GM23338 (cell line): ENCODE measurements around the gene ZNF780B. TPM values are rescaled to one million over a fixed set of nuclear protein-coding genes. Genes with fewer than 3 reads are reported as not detected.

Experiments used
- ATAC-seq: fragments of 200-7000 bp; cut with Tn5 transposase; 3 replicates; pipeline ENCODE4 v1.9.1; 2020
- DNase-seq: peaks from one replicate; pipeline ENCODE4 v3.0.0-alpha.2; 2015; ENCODE audit warnings: low spot score
- H2AFZ ChIP-seq: fragments of 200-600 bp; sonication (generic); 2 replicates; pipeline ENCODE4 v1.8.0; 2016; ENCODE audit warnings: antibody characterized with exemption, mild to moderate bottlenecking, moderate library complexity
- H3F3A ChIP-seq: fragments of 200-600 bp; sonication (generic); replicated peaks from 2 replicates; pipeline ENCODE4 v1.8.0; 2017; ENCODE audit warnings: antibody characterized with exemption, mixed run types, low read depth
- H3K27ac ChIP-seq: fragments of 200-600 bp; sonication (generic); 2 replicates; pipeline ENCODE4 v1.6.1; 2016; ENCODE audit warnings: low read depth
- H3K27me3 ChIP-seq: fragments of 200-600 bp; sonication (generic); 2 replicates; pipeline ENCODE4 v1.8.0; 2016; ENCODE audit warnings: mild to moderate bottlenecking, mixed run types, moderate library complexity; ENCODE audit not compliant: insufficient read depth
- H3K36me3 ChIP-seq: fragments of 200-600 bp; sonication (generic); 2 replicates; pipeline ENCODE4 v1.8.0; 2016; ENCODE audit warnings: mild to moderate bottlenecking; ENCODE audit not compliant: insufficient read depth
- H3K4me1 ChIP-seq: fragments of 200-600 bp; sonication (generic); 2 replicates; pipeline ENCODE4 v1.8.0; 2016; ENCODE audit warnings: mild to moderate bottlenecking, moderate library complexity; ENCODE audit not compliant: insufficient read depth
- H3K4me2 ChIP-seq: fragments of 200-600 bp; sonication (generic); 2 replicates; pipeline ENCODE4 v1.7.1; 2017; ENCODE audit warnings: mixed run types
- H3K4me3 ChIP-seq: fragments of 200-600 bp; sonication (generic); 2 replicates; pipeline ENCODE4 v1.6.1; 2016; ENCODE audit warnings: mixed run types
- H3K79me2 ChIP-seq: fragments of 200-600 bp; sonication (generic); replicated peaks from 2 replicates; pipeline ENCODE4 v1.8.0; 2017; ENCODE audit warnings: mild to moderate bottlenecking; ENCODE audit not compliant: insufficient read depth
- H3K9me2 ChIP-seq: fragments of 200-600 bp; sonication (generic); 2 replicates; pipeline ENCODE4 v1.8.0; 2017; ENCODE audit not compliant: insufficient read depth
- H4K20me1 ChIP-seq: fragments of 200-600 bp; sonication (generic); replicated peaks from 2 replicates; pipeline ENCODE4 v1.8.0; 2017; ENCODE audit warnings: mild to moderate bottlenecking; ENCODE audit not compliant: insufficient read depth
- H3K27ac Mint-ChIP-seq: 2 replicates; pipeline ENCODE4 v1.8.0; 2020; ENCODE audit warnings: inconsistent platforms, mild to moderate bottlenecking, moderate library complexity, mixed read lengths
- H3K27me3 Mint-ChIP-seq: 3 replicates; pipeline ENCODE4 v1.8.0; 2022; ENCODE audit warnings: low read depth, mild to moderate bottlenecking, moderate library complexity, mixed read lengths, inconsistent platforms; ENCODE audit not compliant: insufficient read depth, poor library complexity
- H3K36me3 Mint-ChIP-seq: 3 replicates; pipeline ENCODE4 v1.8.0; 2021; ENCODE audit warnings: low read depth, mild to moderate bottlenecking, inconsistent platforms, moderate library complexity, mixed read lengths
- H3K4me1 Mint-ChIP-seq: 3 replicates; pipeline ENCODE4 v1.8.0; 2020; ENCODE audit warnings: mild to moderate bottlenecking, inconsistent platforms, mixed read lengths
- H3K4me3 Mint-ChIP-seq: 3 replicates; pipeline ENCODE4 v1.8.0; 2021; ENCODE audit warnings: moderate library complexity, mild to moderate bottlenecking, inconsistent platforms, mixed read lengths
- H3K9me3 Mint-ChIP-seq: 3 replicates; pipeline ENCODE4 v1.8.0; 2020; ENCODE audit warnings: moderate library complexity, mild to moderate bottlenecking, inconsistent platforms, mixed read lengths
- EZH2phosphoT487 ChIP-seq: fragments of 200-600 bp; sonication (generic); IDR thresholded peaks from one replicate; pipeline ENCODE4 v1.8.1; 2018; ENCODE audit warnings: antibody characterized with exemption; ENCODE audit not compliant: unreplicated experiment
- NANOG ChIP-seq: IDR thresholded peaks from 2 replicates; pipeline ENCODE4 v1.6.1; 2016; ENCODE audit warnings: antibody characterized with exemption, borderline replicate concordance
- POLR2AphosphoS5 ChIP-seq: IDR thresholded peaks from 2 replicates; pipeline ENCODE4 v1.6.1; 2016; ENCODE audit warnings: antibody characterized with exemption, low read depth
- STAT1 ChIP-seq: IDR thresholded peaks from one replicate; pipeline ENCODE4 v1.6.1; 2016; ENCODE audit warnings: antibody characterized with exemption; ENCODE audit not compliant: unreplicated experiment
- ZNF114 ChIP-seq: fragments of 250-450 bp; sonication (Bioruptor Pico); IDR thresholded peaks from 2 replicates; pipeline ENCODE4 v1.5.0; 2020; ENCODE audit warnings: mild to moderate bottlenecking, moderate library complexity
- polyA plus RNA-seq: library from polyadenylated mRNA; unstranded; fragments of >200 nt; fragmentation: Nextera tagmentation; extraction: Ambion mirVana; gene quantifications from 2 replicates; pipeline ENCODE4 v1.2.1, GENCODE V29; 2016
- total RNA-seq: library from RNA; depleted of rRNA; stranded (reverse); fragments of >200 nt; shearing (Covaris generic); gene quantifications from 2 replicates; pipeline ENCODE4 v1.2.3, GENCODE V29; 2014
- TF ChIP-seq, protein P1 (sequence below): fragments of 250-450 bp; sonication (Bioruptor Pico); IDR thresholded peaks from 2 replicates; pipeline ENCODE4 v1.5.0; 2020; ENCODE audit warnings: mild to moderate bottlenecking, moderate library complexity
- TF ChIP-seq, protein P2 (sequence below): IDR thresholded peaks from 2 replicates; pipeline ENCODE4 v1.6.1; 2016; ENCODE audit warnings: antibody characterized with exemption
- TF ChIP-seq, protein P3 (sequence below), 2 experiments: fragments of 200-600 bp in 1 of 2; sonication (generic) in 1 of 2; conservative IDR thresholded peaks; 2 replicates each; pipeline versions ENCODE4 v1.5.1 to v1.6.1; 2016 to 2017; ENCODE audit warnings: antibody characterized with exemption in 2 of 2, low read depth in 2 of 2, mild to moderate bottlenecking in 2 of 2, moderate library complexity in 1 of 2

The ZNF780B gene
- total and polyA plus RNA-seq, 2 experiments from 2014 or later, result 4.9 to 11.0 TPM

DNA sequence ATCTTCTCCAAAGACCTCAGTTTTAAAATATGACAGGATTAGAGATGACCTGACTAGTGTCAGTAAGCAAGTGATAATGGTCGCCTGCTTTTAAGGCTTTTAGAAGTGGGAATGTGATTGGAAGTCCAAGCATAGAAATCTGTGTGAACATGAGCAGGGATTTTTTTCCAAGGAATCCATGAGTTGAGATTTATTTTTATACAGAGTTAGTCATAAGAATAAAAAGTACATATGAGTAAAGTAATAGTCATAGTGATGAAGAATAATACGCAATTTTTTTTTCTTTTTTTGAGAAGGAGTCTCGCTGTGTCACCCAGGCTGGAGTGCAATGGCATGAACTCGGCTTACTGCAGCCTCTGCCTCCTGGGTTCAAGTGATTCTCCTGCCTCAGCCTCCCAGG lies 57.5 kb downstream of the ZNF780B start (continued):
- TF ChIP-seq, protein P1, sequence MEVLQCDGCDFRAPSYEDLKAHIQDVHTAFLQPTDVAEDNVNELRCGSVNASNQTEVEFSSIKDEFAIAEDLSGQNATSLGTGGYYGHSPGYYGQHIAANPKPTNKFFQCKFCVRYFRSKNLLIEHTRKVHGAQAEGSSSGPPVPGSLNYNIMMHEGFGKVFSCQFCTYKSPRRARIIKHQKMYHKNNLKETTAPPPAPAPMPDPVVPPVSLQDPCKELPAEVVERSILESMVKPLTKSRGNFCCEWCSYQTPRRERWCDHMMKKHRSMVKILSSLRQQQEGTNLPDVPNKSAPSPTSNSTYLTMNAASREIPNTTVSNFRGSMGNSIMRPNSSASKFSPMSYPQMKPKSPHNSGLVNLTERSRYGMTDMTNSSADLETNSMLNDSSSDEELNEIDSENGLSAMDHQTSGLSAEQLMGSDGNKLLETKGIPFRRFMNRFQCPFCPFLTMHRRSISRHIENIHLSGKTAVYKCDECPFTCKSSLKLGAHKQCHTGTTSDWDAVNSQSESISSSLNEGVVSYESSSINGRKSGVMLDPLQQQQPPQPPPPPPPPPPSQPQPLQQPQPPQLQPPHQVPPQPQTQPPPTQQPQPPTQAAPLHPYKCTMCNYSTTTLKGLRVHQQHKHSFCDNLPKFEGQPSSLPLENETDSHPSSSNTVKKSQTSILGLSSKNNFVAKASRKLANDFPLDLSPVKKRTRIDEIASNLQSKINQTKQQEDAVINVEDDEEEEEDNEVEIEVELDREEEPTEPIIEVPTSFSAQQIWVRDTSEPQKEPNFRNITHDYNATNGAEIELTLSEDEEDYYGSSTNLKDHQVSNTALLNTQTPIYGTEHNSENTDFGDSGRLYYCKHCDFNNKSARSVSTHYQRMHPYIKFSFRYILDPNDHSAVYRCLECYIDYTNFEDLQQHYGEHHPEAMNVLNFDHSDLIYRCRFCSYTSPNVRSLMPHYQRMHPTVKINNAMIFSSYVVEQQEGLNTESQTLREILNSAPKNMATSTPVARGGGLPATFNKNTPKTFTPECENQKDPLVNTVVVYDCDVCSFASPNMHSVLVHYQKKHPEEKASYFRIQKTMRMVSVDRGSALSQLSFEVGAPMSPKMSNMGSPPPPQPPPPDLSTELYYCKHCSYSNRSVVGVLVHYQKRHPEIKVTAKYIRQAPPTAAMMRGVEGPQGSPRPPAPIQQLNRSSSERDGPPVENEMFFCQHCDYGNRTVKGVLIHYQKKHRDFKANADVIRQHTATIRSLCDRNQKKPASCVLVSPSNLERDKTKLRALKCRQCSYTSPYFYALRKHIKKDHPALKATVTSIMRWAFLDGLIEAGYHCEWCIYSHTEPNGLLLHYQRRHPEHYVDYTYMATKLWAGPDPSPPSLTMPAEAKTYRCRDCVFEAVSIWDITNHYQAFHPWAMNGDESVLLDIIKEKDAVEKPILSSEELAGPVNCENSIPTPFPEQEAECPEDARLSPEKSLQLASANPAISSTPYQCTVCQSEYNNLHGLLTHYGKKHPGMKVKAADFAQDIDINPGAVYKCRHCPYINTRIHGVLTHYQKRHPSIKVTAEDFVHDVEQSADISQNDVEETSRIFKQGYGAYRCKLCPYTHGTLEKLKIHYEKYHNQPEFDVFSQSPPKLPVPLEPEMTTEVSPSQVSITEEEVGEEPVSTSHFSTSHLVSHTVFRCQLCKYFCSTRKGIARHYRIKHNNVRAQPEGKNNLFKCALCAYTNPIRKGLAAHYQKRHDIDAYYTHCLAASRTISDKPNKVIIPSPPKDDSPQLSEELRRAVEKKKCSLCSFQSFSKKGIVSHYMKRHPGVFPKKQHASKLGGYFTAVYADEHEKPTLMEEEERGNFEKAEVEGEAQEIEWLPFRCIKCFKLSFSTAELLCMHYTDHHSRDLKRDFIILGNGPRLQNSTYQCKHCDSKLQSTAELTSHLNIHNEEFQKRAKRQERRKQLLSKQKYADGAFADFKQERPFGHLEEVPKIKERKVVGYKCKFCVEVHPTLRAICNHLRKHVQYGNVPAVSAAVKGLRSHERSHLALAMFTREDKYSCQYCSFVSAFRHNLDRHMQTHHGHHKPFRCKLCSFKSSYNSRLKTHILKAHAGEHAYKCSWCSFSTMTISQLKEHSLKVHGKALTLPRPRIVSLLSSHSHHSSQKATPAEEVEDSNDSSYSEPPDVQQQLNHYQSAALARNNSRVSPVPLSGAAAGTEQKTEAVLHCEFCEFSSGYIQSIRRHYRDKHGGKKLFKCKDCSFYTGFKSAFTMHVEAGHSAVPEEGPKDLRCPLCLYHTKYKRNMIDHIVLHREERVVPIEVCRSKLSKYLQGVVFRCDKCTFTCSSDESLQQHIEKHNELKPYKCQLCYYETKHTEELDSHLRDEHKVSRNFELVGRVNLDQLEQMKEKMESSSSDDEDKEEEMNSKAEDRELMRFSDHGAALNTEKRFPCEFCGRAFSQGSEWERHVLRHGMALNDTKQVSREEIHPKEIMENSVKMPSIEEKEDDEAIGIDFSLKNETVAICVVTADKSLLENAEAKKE, result no peak
- TF ChIP-seq EZH2phosphoT487 (no peak), ZNF114 (CRISPR knock-in tag) (no peak)
- TF ChIP-seq, protein P2, sequence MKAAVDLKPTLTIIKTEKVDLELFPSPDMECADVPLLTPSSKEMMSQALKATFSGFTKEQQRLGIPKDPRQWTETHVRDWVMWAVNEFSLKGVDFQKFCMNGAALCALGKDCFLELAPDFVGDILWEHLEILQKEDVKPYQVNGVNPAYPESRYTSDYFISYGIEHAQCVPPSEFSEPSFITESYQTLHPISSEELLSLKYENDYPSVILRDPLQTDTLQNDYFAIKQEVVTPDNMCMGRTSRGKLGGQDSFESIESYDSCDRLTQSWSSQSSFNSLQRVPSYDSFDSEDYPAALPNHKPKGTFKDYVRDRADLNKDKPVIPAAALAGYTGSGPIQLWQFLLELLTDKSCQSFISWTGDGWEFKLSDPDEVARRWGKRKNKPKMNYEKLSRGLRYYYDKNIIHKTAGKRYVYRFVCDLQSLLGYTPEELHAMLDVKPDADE, result no peak
- TF ChIP-seq, protein P3, sequence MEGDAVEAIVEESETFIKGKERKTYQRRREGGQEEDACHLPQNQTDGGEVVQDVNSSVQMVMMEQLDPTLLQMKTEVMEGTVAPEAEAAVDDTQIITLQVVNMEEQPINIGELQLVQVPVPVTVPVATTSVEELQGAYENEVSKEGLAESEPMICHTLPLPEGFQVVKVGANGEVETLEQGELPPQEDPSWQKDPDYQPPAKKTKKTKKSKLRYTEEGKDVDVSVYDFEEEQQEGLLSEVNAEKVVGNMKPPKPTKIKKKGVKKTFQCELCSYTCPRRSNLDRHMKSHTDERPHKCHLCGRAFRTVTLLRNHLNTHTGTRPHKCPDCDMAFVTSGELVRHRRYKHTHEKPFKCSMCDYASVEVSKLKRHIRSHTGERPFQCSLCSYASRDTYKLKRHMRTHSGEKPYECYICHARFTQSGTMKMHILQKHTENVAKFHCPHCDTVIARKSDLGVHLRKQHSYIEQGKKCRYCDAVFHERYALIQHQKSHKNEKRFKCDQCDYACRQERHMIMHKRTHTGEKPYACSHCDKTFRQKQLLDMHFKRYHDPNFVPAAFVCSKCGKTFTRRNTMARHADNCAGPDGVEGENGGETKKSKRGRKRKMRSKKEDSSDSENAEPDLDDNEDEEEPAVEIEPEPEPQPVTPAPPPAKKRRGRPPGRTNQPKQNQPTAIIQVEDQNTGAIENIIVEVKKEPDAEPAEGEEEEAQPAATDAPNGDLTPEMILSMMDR (conservative IDR thresholded peaks at IDR 0.05; ENCODE audit: low read depth in 2 of 2), result no peak

- H3K4me3 Mint-ChIP-seq, result peak overlapping the region; percentile 92
- peaks cover 2% of the 10 kb centered on the region for H3K27me3 Mint-ChIP-seq
- Histone ChIP-seq H2AFZ (peak overlapping the region; percentile 97), H3K27me3 (no peaks in the 10 kb centered on the region), H4K20me1 (no peaks in the 10 kb centered on the region), H3K27ac (no peak overlapping the region), H3K4me2 (peak overlapping the region; percentile 81), H3K36me3 (0 out of 2 replicates have a peak, but pooled peaks cover 3% of the 10 kb centered on the region), H3K79me2 (peaks cover 25% of the 10 kb centered on the region), H3F3A (no peaks in the 10 kb centered on the region; the same call in 1 of the 2 replicates), H3K4me3 (peak overlapping the region; percentile 82), H3K9me2 (no peaks in the 10 kb centered on the region), H3K4me1 (no peaks in the 10 kb centered on the region; the same call in 1 of the 2 replicates)
- ATAC-seq (no peak), DNase-seq (no peak)
- peaks cover 31% of the 10 kb centered on the region for H3K9me3 Mint-ChIP-seq
- peaks cover 21% of the 10 kb centered on the region for H3K36me3 Mint-ChIP-seq
- peaks cover 9% of the 10 kb centered on the region; the same call in 1 of the 3 replicates for H3K4me1 Mint-ChIP-seq
- no peak overlapping the region for H3K27ac Mint-ChIP-seq
- no peak for TF ChIP-seq EZH2phosphoT487
- TF ChIP-seq STAT1, result no peak
- no peak for TF ChIP-seq POLR2AphosphoS5
- no peak for TF ChIP-seq ZNF114 (CRISPR knock-in tag)
- no peak for TF ChIP-seq NANOG
Observed at GRCh38 chr19:39997638-39998216, 58.3 kb downstream of the ZNF780B start.
